ENCODE results near the gene FGD5.

Gene FGD5

GRCh38 chr3:14890476-14890875 lies 71.7 kb downstream of the FGD5 start:
- no peaks in the 10 kb centered on the region for H3K79me2 ChIP-seq (ENCODE audit: control insufficient read depth, low read length)
- no peak overlapping the region for H3K4me3 ChIP-seq (ENCODE audit: low read length)
- H3K27me3 ChIP-seq (ENCODE audit: control insufficient read depth, low read length): peaks cover 35% of the 10 kb centered on the region
- no peak overlapping the region for H3K27ac ChIP-seq (ENCODE audit: low read depth, low read length)
- TF ChIP-seq, protein P1, sequence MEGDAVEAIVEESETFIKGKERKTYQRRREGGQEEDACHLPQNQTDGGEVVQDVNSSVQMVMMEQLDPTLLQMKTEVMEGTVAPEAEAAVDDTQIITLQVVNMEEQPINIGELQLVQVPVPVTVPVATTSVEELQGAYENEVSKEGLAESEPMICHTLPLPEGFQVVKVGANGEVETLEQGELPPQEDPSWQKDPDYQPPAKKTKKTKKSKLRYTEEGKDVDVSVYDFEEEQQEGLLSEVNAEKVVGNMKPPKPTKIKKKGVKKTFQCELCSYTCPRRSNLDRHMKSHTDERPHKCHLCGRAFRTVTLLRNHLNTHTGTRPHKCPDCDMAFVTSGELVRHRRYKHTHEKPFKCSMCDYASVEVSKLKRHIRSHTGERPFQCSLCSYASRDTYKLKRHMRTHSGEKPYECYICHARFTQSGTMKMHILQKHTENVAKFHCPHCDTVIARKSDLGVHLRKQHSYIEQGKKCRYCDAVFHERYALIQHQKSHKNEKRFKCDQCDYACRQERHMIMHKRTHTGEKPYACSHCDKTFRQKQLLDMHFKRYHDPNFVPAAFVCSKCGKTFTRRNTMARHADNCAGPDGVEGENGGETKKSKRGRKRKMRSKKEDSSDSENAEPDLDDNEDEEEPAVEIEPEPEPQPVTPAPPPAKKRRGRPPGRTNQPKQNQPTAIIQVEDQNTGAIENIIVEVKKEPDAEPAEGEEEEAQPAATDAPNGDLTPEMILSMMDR (IDR thresholded peaks at IDR 0.05; ENCODE audit: low read depth, low read length, poor library complexity, severe bottlenecking): no peak
- no peak for TF ChIP-seq EZH2phosphoT487 (IDR thresholded peaks at IDR 0.05; ENCODE audit: borderline replicate concordance, low read length)
- no peak overlapping the region for H3K4me2 ChIP-seq (ENCODE audit: low read length)
- H3K9me3 ChIP-seq (ENCODE audit: control insufficient read depth, insufficient read depth, low read length): no peaks in the 10 kb centered on the region
- H3K4me1 ChIP-seq (ENCODE audit: control insufficient read depth, low read length): no peaks in the 10 kb centered on the region
- no peaks in the 10 kb centered on the region for H3F3A ChIP-seq (ENCODE audit: control insufficient read depth, insufficient read depth)
- H3K9me2 ChIP-seq (replicated peaks; ENCODE audit: control insufficient read depth, low read length): no peaks in the 10 kb centered on the region
- no peaks in the 10 kb centered on the region for H3K36me3 ChIP-seq (ENCODE audit: control insufficient read depth, low read length)
- H4K20me1 ChIP-seq (ENCODE audit: control insufficient read depth, insufficient read depth, low read depth, low read length): no peaks in the 10 kb centered on the region

DNA sequence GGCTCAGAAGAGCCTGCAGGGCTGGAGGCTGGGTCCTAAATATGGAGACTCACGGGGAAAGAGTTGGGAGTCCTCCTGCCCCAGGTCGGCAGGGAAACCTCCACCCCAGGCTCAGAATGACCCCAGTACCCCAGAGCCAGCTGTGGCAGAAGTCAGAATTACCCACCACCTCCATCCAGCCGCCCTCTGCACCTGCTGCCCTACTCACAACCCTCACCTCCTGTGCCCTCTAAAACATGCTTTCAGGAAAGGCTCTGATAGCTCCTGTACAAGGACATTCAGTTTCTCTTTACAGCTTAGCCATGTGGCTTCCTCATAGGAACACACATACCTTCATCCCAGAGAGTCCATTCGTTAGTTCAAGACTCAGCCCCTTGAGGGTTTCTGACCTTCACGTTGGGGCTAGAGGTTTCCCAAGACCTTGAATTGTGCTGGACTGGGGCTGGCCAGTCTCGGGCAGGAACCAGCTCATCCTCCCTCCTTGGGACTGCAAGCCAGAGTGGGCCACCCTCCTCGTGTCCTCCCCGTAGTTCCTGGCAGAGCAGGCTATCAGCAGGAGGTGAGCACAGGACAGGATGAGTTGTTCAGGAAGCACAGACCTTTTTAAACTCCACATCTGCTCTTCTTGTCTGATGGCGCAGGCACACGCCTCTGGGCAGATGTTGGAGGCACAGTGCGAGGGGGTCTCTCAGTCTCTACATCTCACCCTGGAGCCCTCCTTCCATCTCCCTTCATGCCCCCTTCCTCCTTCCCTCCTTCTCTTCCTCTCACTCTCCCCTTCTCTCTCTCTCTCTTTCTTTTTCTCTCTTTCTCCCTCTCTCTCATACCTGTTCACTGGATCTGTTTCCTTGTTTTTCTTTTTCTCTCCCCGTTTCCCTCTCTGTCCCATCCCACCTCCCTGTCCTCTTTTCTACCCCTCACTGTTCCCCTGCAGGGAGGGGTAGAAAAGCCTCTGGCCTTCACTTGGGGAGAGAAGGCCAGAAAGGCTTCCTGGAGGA lies 72.7 kb downstream of the FGD5 start:
- TF ChIP-seq, protein P1 (IDR thresholded peaks at IDR 0.05; ENCODE audit: low read depth, low read length, poor library complexity, severe bottlenecking): no peak
- TF ChIP-seq EZH2phosphoT487 (IDR thresholded peaks at IDR 0.05; ENCODE audit: borderline replicate concordance, low read length): no peak
- Histone ChIP-seq H3K27ac (ENCODE audit: low read depth, low read length) (no peak overlapping the region), H3F3A (ENCODE audit: control insufficient read depth, insufficient read depth) (no peaks in the 10 kb centered on the region), H3K9me2 (replicated peaks; ENCODE audit: control insufficient read depth, low read length) (no peaks in the 10 kb centered on the region), H4K20me1 (ENCODE audit: control insufficient read depth, insufficient read depth, low read depth, low read length) (no peaks in the 10 kb centered on the region), H3K4me1 (ENCODE audit: control insufficient read depth, low read length) (no peaks in the 10 kb centered on the region), H3K4me2 (ENCODE audit: low read length) (no peak overlapping the region), H3K36me3 (ENCODE audit: control insufficient read depth, low read length) (no peaks in the 10 kb centered on the region), H3K9me3 (ENCODE audit: control insufficient read depth, insufficient read depth, low read length) (no peaks in the 10 kb centered on the region), H3K27me3 (ENCODE audit: control insufficient read depth, low read length) (peaks cover 34% of the 10 kb centered on the region), H3K79me2 (ENCODE audit: control insufficient read depth, low read length) (no peaks in the 10 kb centered on the region), H3K4me3 (ENCODE audit: low read length) (no peak overlapping the region)

DNA sequence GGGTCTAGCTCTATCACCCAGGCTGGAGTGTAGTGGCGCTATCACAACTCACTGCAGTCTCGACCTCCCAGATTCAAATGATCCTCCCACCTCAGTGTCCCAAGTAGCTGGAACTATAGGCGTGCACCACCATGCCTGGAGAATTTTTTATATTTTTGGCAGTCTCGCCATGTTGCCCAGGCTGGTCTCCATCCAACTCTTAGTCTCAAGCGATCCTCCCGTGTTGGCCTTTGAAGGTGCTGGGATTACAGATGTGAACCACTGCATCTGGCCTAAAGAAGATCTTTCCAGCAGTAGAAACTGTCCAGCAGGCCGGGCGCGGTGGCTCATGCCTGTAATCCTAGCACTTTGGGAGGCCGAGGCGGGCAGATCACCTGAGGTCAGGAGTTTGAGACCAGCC lies 73.5 kb downstream of the FGD5 start:
- Histone ChIP-seq H3F3A (ENCODE audit: control insufficient read depth, insufficient read depth) (no peaks in the 10 kb centered on the region), H3K4me1 (ENCODE audit: control insufficient read depth, low read length) (no peaks in the 10 kb centered on the region), H3K36me3 (ENCODE audit: control insufficient read depth, low read length) (no peaks in the 10 kb centered on the region), H3K4me3 (ENCODE audit: low read length) (no peak overlapping the region), H3K9me2 (replicated peaks; ENCODE audit: control insufficient read depth, low read length) (no peaks in the 10 kb centered on the region), H3K27me3 (ENCODE audit: control insufficient read depth, low read length) (peaks cover 35% of the 10 kb centered on the region), H3K27ac (ENCODE audit: low read depth, low read length) (no peak overlapping the region), H3K79me2 (ENCODE audit: control insufficient read depth, low read length) (no peaks in the 10 kb centered on the region), H3K4me2 (ENCODE audit: low read length) (no peak overlapping the region), H4K20me1 (ENCODE audit: control insufficient read depth, insufficient read depth, low read depth, low read length) (no peaks in the 10 kb centered on the region), H3K9me3 (ENCODE audit: control insufficient read depth, insufficient read depth, low read length) (no peaks in the 10 kb centered on the region)
- TF ChIP-seq EZH2phosphoT487 (IDR thresholded peaks at IDR 0.05; ENCODE audit: borderline replicate concordance, low read length): no peak
- TF ChIP-seq, protein P1 (IDR thresholded peaks at IDR 0.05; ENCODE audit: low read depth, low read length, poor library complexity, severe bottlenecking): no peak
